Hepatocyte (in vitro differentiated cells): ENCODE data around the gene GOLPH3.

Experiments used
- CTCF ChIP-seq: fragments of 200-600 bp; sonication (generic); IDR thresholded peaks from 2 replicates; pipeline ENCODE4 v1.5.1; 2016; ENCODE audit warnings: antibody characterized with exemption, mild to moderate bottlenecking; ENCODE audit not compliant: poor library complexity
- EZH2 ChIP-seq: fragments of 200-600 bp; sonication (generic); IDR thresholded peaks from 2 replicates; pipeline ENCODE4 v1.6.1; 2016; ENCODE audit warnings: antibody characterized with exemption, mild to moderate bottlenecking, borderline replicate concordance

- no peak for TF ChIP-seq EZH2
- TF ChIP-seq CTCF: no peak
Observed at GRCh38 chr5:32102254-32102986, 71.7 kb downstream of the GOLPH3 start.
